C4-2B (cell line): ENCODE measurements around the gene PAX4.

Source experiments
- ZFX ChIP-seq: fragments of 450-650 bp; IDR thresholded peaks from 2 replicates; pipeline ENCODE4 v1.6.1; 2017
- TF ChIP-seq, protein P1 (sequence below): fragments of 450-650 bp; conservative IDR thresholded peaks from 2 replicates; pipeline ENCODE4 v1.5.1; 2017; ENCODE audit warnings: mild to moderate bottlenecking

DNA sequence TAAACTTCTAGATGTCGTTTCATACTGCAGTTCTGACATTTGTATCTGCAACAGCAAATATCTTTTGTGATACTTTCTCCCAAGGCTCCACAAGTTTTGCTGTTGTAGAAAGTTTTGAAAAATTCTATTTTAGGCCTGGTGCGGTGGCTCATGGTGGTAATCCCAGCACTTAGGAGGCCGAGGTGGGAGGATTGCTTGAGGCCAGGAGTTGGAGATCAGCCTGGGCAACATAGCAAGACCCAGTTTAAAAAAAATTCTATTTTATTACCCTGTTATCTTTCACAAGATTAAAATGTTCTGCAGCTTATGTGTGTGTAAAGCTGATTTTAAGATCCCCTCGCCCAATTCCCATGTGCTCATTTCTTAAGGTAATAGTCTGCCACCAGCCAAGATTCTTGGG is 35.5 kb upstream of the PAX4 start:
- TF ChIP-seq, protein P1, sequence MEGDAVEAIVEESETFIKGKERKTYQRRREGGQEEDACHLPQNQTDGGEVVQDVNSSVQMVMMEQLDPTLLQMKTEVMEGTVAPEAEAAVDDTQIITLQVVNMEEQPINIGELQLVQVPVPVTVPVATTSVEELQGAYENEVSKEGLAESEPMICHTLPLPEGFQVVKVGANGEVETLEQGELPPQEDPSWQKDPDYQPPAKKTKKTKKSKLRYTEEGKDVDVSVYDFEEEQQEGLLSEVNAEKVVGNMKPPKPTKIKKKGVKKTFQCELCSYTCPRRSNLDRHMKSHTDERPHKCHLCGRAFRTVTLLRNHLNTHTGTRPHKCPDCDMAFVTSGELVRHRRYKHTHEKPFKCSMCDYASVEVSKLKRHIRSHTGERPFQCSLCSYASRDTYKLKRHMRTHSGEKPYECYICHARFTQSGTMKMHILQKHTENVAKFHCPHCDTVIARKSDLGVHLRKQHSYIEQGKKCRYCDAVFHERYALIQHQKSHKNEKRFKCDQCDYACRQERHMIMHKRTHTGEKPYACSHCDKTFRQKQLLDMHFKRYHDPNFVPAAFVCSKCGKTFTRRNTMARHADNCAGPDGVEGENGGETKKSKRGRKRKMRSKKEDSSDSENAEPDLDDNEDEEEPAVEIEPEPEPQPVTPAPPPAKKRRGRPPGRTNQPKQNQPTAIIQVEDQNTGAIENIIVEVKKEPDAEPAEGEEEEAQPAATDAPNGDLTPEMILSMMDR = no peak
- TF ChIP-seq ZFX = no peak
